Esophagus mucosa (tissue), 1 donor: Measurements from ENCODE around the gene NUMB. TPM values are rescaled to one million over a fixed set of nuclear protein-coding genes. Genes with fewer than 3 reads are reported as not detected.

Experiments
- ATAC-seq: fragments of 200-7000 bp; cut with Tn5 transposase; one replicate; pipeline ENCODE4 v1.9.1; 2020
- total RNA-seq: library from RNA; stranded (reverse); gene quantifications from one replicate; pipeline ENCODE4 v1.2.4, GENCODE V29; 2023
- donor health status: DM: yes; HTN: yes; CAD: no.

NUMB gene
- total RNA-seq: 49.2 TPM

DNA sequence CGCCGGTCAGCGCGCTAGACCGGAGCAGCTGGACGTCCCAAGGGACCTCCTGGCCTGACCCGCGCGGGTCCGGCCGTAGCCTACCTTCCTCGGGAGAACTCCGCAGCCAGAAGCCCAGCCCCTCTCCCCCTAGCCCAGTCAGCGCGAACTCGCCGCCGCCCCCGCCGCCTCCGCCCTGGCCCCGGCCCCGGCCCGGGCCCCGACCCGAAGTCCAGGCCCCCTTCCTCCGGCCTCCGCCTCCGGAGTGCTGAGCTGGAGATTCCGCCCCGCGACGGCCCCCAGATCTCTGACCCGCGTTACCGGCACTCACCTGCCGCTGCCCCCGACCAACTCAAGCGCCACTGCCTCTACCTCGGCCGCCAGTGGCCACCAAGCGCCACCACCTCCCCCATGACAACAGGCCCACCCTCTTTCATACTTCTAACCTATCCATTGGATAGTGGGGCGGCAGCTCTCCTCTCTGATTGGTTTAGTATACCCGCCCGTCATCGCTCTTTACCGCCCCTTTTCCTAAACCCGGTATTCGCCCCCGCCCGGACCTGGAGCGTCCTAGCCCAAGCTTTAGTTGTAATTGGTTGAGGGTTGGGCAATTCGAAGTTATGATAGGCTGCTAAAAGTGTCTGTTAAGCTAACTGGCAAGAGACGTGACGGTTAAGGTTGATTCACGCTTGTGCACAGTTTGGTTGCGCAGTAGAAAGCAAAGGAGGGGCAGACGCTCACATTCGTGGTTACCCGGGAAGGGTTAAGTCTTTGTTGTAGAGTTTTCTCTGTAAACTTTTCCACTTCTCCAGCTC is at the start of gene NUMB:
Gene NUMB, minus strand, starts transcription at position 364 of the 794 bp plus-strand sequence. CDS start 102,795 bp downstream, outside the sequence.
- ATAC-seq: peak; percentile 99

DNA sequence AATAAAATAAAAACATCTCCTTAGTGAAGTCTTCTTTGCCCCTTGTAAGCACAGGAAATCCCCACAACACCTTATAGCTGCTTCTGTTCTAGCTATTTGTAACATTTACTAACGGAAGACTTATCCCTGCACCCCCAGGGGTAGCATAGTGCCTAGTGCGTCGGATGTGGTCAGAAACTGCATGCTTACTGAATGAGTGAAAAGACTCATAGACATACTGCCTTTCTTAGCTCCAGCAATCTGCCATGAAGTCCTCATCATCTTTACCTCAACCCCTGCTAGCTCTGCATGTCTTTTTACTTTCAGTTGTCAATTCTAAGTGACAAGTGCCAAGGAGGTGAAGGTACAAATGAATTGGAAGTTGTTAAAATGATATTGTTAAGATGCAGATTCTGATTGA is 45.3 kb upstream of the NUMB start:
- ATAC-seq: no peak

DNA sequence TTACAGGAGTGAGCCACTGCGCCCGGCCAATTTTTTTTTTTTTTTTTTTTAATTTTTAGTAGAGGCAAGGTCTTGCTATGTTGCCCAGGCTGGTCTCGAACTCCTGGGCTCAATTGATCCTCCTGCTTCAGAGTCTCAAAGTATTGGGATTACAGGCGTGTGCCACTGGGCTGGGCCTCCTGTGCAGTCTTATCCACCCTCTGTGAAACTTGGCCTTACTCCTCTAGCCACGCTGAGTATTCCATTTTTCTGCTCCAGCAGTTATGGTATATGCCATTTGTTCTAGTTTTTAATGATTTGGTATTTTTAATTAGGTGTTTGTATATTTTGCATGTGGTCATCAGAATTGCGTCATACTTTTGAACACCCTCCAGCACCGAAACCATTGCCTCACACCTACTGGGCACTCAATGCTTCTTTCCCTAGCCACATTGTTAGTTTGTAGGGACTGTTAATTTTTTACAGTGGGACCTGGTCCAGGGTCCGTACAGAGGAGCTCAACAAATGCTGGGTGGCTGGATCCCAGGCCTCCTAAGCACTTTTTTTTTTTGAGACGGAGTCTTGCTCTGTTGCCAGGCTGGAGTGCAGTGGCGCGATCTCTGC is 43.8 kb upstream of the NUMB start:
- no peak for ATAC-seq

DNA sequence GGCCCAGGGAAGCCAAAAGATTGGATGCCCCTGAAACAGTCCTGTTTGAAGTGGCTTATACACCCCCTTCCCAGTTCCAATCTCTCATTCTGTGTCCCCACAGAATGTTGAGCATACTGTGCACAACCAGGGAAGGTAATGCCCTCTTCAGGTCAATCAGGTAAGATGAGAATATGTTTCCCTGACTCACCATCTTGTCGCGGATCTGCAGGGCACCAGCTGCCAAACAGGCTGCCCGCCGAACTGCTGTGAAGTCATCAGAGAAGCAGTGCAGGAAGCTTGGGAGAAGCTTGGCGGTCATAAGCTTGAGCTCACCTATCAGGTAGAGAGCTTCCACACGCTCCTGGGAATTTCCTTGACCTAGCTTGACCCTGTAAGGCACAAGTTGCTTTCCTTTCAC is 42.0 kb upstream of the NUMB start:
- ATAC-seq: peak; percentile 88

DNA sequence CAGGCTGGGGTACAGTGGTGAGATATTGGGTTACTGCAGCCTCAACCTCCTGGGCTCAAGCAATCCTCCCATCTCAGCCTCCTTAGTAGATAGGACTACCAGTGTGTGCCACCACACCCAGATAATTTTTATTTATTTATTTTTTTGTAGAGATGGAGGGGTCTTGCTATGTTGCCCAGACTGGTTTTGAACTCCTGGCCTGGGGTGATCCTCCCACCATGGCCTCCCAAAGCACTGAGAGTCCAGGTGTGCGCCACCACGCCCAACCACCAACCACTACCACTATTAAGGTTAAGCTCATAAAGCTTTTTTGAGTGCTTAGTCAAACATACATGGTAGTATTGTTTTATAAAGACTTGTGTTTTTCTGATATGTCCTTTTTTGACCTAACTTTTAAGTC is 36.2 kb upstream of the NUMB start:
- no peak for ATAC-seq

DNA sequence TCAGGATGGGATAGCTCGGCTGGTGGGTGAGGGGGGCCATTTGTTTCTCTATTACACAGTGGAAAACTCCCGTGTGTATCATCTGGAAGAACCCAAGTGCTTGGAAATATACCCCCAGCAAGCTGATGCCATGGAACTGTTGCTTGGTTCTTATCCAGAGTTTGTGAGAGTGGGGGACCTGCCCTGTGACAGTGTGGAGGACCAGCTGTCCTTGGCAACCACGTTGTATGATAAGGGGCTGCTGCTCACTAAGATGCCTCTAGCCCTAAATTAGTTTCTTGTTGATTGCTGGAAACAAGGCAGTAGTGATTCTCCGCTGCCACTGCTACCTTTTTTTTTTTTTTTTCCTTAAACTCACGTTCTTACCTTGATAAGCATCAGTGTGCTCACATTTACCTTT is 34.3 kb upstream of the NUMB start:
- no peak for ATAC-seq

DNA sequence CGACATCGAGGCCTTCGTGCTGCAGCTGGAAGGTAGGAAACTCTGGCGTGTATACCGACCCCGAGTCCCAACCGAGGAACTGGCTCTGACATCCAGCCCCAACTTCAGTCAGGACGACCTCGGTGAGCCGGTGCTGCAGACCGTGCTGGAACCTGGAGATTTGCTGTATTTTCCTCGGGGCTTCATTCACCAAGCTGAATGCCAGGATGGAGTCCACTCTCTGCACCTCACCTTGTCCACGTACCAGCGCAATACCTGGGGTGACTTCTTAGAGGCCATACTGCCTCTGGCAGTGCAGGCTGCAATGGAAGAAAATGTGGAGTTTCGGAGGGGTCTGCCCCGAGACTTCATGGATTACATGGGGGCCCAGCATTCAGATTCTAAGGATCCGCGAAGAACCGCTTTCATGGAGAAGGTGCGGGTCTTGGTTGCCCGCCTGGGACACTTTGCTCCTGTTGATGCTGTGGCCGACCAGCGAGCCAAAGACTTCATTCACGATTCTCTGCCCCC is 33.8 kb upstream of the NUMB start:
- no peak for ATAC-seq

DNA sequence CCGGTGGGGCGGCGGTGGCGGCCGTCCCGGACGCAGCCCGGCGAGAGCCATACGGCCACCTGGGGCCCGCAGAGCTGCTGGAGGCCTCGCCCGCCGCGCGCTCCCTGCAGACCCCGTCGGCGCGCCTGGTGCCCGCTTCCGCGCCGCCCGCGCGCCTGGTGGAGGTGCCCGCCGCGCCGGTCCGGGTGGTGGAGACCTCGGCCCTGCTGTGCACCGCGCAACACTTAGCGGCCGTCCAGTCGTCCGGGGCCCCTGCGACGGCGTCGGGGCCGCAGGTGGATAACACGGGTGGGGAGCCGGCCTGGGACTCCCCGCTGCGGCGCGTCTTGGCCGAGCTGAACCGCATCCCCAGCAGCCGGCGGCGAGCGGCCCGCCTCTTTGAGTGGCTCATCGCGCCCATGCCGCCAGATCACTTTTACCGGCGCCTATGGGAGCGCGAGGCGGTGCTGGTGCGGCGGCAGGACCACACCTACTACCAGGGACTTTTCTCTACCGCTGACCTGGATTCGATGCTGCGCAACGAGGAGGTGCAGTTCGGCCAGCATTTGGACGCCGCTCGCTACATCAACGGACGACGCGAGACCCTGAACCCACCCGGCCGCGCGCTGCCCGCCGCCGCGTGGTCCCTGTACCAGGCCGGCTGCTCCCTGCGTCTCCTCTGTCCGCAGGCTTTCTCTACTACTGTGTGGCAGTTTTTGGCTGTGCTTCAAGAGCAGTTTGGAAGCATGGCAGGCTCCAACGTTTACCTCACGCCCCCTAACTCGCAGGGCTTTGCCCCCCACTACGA is 33.1 kb upstream of the NUMB start:
- peak; percentile 84 for ATAC-seq

DNA sequence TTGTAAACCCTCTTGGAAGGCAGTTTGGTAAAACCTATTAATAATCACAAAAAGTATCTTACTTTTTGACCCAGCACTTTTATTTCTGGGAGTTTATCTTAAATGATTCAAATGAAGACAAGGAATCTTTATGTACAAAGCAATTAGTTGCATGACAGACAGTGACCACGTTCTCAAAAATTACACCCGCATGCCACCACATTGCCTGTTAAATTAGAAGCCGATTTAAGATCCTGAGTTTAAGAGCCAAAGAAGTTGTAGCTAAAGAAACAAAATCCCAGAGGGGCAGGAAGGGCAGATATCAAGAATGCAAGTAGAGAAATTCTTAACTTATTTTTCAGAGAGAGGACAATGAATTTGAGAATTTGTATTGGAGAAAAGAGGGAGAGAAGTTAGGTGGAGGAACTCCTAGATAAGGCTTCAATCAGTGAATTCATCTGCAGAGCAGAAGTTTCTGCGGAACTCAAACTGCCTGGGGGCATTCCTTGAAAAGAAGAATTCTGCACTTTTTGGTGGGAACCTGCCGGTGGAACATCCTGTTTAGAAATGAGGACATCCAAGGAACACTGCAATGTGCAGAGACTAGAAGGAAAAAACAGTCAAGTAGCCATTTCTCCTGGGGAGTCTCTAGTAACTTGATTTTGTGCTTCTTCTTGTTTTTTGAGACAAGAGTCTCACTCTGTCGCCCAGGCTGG is 31.3 kb upstream of the NUMB start:
- no peak for ATAC-seq

DNA sequence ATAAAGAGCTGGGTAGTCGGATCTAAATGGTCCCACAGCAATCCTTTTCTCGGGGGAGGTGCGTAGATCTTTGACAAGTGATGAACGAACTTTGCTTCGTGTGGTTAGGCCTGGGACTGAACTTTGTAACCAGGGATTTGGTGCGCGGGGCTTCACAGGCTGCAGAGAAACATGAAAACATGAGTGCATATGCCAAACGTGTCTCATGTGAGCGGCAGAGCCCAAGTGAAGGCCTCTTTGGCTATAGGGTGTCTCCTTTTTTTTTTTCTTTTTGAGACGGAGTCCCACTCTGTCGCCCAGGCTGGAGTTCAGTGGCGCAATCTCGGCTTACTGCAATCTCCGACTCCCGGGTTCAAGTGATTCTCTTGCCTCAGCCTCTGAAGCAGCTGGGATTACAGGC is 20.3 kb upstream of the NUMB start:
- ATAC-seq: no peak

DNA sequence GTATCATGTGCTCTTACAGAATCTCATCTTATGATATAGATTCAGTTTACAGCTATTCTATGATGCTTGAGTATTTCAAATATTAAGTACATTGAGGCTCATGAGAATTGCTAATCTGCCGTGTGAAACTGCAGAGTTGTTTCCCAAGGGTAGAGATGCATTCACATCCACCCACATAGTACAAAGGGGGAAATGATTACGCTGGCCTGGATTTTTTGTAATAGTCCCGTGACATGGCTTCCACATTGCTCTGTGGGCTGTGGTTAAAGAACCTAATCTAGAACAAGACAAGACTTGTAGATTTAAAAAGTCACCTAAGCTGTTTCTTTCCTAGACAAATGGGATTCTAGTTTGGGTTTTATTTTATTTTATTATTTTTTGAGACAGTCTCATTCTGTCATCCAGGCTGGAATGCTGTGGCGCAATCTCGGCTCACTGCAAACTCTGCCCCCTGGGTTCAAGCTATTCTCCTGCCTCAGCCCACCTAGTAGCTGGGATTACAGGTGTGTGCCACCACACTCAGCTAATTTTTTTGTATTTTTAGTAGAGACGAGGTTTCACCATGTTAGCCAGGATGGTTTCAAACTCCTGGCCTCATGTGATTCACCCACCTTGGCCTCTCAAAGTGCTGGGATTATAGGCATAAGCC is 19.4 kb upstream of the NUMB start:
- ATAC-seq: peak; percentile 52

DNA sequence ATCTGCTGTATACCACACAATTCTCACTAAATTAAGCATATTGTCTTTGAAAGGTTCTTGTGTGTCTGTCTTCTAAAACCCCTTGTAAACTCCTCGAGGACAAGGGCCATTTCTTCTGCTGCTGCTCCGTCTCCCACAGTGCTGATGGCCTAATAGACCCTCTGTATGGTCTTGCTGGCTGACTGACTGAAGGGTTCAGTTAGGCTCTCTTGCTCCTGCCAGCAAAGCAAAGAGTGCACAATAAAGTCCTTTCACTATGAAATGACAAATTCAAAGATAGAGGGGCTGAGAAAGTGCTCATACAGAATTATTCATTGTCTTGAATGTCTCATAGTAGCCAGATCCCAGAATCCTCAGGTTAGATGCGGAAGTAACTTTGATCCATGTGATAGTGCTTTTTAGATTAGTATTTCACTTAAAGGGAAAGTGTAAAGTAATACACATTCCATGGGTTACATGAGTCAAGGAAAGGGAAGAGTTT is 18.1 kb upstream of the NUMB start:
- no peak for ATAC-seq

DNA sequence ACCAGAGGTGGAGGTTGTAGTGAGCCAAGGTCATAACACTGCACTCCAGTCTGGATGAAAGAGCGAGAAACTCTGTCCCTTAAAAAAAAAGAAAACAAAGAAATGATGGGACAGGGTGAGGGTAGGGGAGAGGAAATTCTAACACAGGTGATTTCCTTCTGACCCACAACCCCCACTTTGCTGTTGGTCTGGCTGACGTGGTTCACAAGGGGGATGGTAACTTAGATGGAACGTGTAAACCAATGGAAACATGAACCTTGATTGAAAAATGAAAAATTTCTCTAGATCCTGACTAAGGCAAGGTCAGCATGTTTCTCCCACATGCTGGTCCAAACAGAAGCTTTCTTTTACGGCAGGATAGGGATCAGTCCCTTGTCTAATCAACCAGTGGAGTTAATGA is 16.6 kb upstream of the NUMB start:
- ATAC-seq: no peak

DNA sequence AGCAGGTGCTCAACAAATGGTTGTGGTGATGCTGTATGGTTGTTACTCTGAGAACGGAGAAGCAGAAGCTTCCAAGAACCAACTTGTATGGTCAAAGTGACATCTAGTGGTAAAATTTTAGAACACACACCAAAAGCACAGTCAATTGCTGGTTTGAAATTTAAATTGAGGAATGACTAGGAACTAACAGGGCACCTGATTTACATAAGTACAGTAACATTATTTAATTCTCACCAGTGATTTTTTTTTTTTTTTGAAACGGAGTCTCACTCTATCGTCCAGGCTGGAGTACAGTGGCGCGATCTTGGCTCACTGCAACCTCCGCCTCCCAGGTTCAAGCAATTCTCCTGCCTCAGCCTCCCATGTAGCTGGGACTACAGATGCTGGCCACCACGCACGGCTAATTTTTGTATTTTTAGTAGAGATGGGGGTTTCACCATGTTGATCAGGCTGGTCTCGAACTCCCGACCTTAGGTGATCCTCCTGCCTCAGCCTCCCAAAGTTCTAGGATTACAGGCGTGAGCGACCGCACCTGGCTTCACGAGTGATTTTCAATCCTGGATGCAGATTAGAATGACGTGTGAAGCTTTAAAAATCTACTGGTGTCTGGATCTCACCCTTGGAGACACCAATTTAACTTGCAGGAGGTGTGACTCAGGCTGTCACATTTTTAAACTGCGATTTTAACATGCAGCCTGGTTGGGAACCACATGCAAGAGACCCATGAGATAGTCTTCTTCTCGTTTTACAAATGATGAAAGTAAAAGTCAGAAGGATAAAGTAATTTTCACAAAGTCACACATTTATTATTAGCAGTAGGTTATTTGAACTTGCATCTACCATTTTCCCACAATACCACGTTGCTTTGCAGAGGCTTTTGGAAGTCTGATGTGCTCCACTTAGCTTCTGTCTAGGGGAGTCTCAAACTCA is 14.1 kb upstream of the NUMB start:
- peak; percentile 77 for ATAC-seq

DNA sequence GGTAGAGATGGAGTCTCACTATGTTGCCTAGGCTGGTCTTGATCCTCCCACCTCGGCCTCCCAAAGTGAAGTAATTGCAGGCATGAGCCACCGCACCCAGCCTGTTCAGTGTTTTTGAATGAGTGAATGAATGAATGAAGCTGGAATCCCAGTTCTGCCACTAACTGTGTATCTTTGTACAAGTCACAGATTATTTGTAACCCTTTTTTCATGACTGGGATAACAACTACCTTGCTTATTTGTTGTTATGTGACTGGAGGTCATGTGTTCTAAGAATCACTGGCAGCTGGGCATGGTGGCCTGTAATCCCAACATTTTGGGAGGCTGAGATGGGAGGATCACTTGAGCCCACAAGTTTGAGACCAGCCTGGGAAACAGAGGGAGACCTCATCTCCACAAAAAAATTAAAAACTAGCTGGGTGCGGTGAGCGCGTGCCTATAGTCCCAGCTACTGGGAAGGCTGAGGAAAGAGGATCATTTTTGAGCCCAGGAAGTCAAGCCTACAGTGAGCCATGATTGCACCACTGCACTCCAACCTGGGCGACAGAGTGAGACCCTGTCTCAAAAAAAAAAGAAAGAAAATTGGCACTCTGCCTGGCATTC is 13.3 kb upstream of the NUMB start:
- no peak for ATAC-seq

DNA sequence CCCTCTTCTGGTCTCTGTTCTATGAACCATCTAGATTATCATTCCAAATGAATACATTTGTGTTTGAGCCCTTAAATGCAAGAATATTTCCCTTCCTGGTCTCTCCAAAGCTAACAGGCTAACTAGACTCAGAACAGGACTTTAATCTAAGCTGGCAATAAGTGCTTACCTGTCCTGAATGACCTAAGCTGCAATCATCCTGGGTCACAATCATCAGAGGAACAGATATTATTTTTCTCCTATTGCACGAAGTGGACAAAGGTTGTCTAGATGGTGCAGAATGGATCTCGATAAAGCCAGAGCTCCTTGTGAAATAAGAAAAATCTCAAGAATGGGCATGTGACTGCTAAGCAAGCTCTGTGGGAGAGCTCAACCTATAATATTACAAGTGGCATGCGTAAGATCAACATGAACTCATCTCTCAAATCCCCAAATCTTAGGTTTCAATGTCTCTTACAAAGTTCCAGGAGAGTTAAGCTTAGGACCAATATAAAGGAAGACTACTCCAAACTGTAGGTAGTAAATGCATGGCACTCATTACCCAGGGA is 10.6 kb upstream of the NUMB start:
- ATAC-seq: no peak

DNA sequence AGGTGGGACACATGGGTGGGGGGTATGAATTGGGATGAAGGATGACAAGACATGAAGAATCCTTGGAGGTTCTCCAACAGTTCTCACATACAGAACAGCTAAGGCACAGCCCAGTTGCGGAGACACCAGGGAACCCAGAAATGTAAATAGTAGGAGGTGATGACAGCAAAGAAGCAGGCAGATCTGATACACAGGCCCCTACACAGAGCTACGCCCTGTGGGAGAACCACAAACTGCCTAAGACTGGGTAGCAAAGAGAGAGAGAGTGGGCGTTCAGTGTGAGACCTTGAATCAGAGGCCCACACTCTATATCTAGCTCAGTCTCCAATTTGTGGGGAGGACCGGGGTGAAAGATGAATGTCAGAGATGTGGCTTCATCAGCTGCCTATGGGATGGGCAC is 9.5 kb upstream of the NUMB start:
- ATAC-seq: no peak

DNA sequence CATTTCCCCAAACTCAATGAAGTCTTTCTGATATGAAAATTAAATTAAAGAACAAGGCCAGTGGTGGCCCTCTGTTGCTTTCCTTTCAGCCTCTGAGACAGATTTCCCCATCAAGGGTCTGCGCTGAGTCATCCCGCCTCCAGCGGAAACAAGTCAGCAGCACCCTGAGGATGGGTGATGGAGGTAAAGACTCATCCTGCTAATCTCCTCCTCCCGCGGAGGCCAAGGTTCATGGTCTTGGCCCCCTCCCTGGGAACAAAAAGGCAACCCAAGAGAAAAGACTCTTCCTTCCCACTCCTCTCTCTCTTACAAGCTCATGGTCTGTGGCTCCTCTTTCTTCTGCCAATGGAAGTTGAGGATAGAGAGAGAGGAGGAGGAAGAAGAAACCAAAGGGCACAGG is 9.0 kb upstream of the NUMB start:
- ATAC-seq: no peak

DNA sequence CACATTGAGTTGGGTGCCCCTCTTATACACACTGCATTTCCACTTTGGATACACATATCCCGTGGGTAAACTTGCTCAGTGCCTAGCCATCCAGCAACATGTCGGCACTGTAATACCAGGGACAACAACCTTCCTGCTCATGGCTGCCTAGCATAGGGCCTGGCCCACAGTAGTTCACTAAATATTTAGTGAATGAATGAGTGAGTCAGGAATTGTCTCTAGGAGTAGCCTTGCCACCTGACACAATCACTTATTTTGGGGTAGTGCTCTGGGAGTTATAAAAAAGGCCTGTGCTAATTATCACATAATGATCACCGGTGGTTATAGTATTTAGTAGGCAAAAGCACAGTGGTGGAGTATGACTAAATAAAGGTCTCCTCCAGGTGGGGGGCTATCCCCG is 8.5 kb upstream of the NUMB start:
- no peak for ATAC-seq

DNA sequence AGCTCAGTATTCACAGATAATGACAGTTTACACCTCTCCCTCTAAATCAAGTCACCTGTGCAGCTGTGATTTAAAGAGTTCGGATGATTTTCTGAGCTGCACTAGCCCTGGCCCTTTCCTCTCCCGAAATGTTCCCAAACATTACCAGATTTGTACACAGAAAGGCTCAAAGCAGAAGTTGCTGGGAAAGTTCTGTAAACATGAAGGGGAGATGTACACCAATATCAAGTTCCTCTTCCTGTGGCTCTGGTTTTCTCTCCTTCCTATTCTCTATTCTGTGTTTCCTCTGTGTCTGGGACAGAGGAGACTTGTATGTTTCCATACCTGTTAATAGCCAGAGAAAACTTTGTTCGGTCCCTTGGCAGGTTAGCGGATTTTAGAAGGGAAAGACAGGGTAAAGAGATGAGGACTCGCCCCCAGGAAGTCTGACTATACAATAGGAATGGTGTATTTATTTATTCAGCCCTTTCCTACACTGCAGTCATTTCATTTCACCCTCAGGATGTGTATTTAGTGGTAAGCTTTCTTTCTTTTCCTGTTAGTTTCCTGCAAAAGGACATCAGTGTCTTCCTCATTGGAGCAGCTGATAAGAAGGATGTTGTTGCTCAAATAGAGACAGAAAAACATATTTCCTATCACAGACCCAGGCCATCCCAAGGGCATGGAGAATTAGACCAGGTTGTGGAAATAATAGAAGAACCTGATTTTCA is 7.6 kb upstream of the NUMB start:
- no peak for ATAC-seq
